Measurements from ENCODE around the gene SETBP1. TPM values are rescaled to one million over a fixed set of nuclear protein-coding genes. Genes with fewer than 3 reads are reported as not detected.

Gene SETBP1
- total RNA-seq, 1 donor from 2014 or later = 12.0 TPM

- no peaks in the 10 kb centered on the region for H3K9me3 ChIP-seq (ENCODE audit: low read depth)
- H2AFZ ChIP-seq (replicated peaks) = no peak overlapping the region
- H3K27me3 ChIP-seq = no peaks in the 10 kb centered on the region
- peak overlapping the region; percentile 47 for H3K4me2 ChIP-seq
- H3K4me1 ChIP-seq = peaks cover 23% of the 10 kb centered on the region
- no peaks in the 10 kb centered on the region for H4K20me1 ChIP-seq (ENCODE audit: low read depth)
- Mint-ChIP-seq H3K27ac (peak overlapping the region; percentile 47), H3K4me3 (no peak overlapping the region), H3K4me1 (peaks cover 28% of the 10 kb centered on the region), H3K36me3 (peaks cover 22% of the 10 kb centered on the region), H3K9me3 (peaks cover 31% of the 10 kb centered on the region), H3K27me3 (ENCODE audit: insufficient read depth, low read depth) (no peaks in the 10 kb centered on the region)
- peaks cover 14% of the 10 kb centered on the region for H3F3A ChIP-seq (ENCODE audit: low read depth)
- H3K27ac ChIP-seq = peak overlapping the region; percentile 7
- TF ChIP-seq EZH2 (IDR thresholded peaks at IDR 0.05) (no peak), CTCF (IDR thresholded peaks at IDR 0.05) (no peak), EZH2phosphoT487 (IDR thresholded peaks at IDR 0.05) (no peak)
- H3K4me3 ChIP-seq = no peak overlapping the region
- no peaks in the 10 kb centered on the region for H3K36me3 ChIP-seq
- DNase-seq (ENCODE audit: low spot score) = peak; percentile 33
- peaks cover 12% of the 10 kb centered on the region for H3K79me2 ChIP-seq (ENCODE audit: low read depth)
- no peak overlapping the region for H3K9ac ChIP-seq
These were observed 257.5 kb downstream of the SETBP1 start for GRCh38 chr18:44937960-44938719.

GRCh38 chr18:44938720-44939665 is 258.3 kb downstream of the SETBP1 start:
- peaks cover 35% of the 10 kb centered on the region for H3K4me1 Mint-ChIP-seq
- H3K4me1 ChIP-seq = peaks cover 32% of the 10 kb centered on the region
- no peak overlapping the region for H3K9ac ChIP-seq
- peak overlapping the region; percentile 68 for H3K27ac Mint-ChIP-seq
- H3F3A ChIP-seq (ENCODE audit: low read depth) = peaks cover 22% of the 10 kb centered on the region
- DNase-seq (ENCODE audit: low spot score) = peak; percentile 48
- H3K9me3 Mint-ChIP-seq = peaks cover 25% of the 10 kb centered on the region
- no peak overlapping the region for H3K4me3 ChIP-seq
- no peak overlapping the region for H2AFZ ChIP-seq (replicated peaks)
- H3K79me2 ChIP-seq (ENCODE audit: low read depth) = peaks cover 12% of the 10 kb centered on the region
- peaks cover 22% of the 10 kb centered on the region for H3K36me3 Mint-ChIP-seq
- peak overlapping the region; percentile 7 for H3K27ac ChIP-seq
- H3K4me3 Mint-ChIP-seq = no peak overlapping the region
- no peaks in the 10 kb centered on the region for H4K20me1 ChIP-seq (ENCODE audit: low read depth)
- H3K4me2 ChIP-seq = peak overlapping the region; percentile 47
- no peaks in the 10 kb centered on the region for H3K27me3 ChIP-seq
- no peaks in the 10 kb centered on the region for H3K9me3 ChIP-seq (ENCODE audit: low read depth)
- H3K36me3 ChIP-seq = no peaks in the 10 kb centered on the region
- TF ChIP-seq CTCF (IDR thresholded peaks at IDR 0.05) (no peak), EZH2phosphoT487 (IDR thresholded peaks at IDR 0.05) (no peak), EZH2 (IDR thresholded peaks at IDR 0.05) (no peak)
- H3K27me3 Mint-ChIP-seq (ENCODE audit: insufficient read depth, low read depth) = peaks cover 1% of the 10 kb centered on the region

GRCh38 chr18:44941516-44941915 is 260.8 kb downstream of the SETBP1 start:
- Histone ChIP-seq H3K4me3 (no peak overlapping the region), H3K4me1 (peaks cover 52% of the 10 kb centered on the region), H2AFZ (replicated peaks) (no peak overlapping the region), H4K20me1 (ENCODE audit: low read depth) (peaks cover 3% of the 10 kb centered on the region), H3K36me3 (no peaks in the 10 kb centered on the region), H3F3A (ENCODE audit: low read depth) (peaks cover 42% of the 10 kb centered on the region), H3K9me3 (ENCODE audit: low read depth) (no peaks in the 10 kb centered on the region), H3K27ac (no peak overlapping the region), H3K4me2 (no peak overlapping the region), H3K79me2 (ENCODE audit: low read depth) (peaks cover 17% of the 10 kb centered on the region), H3K27me3 (no peaks in the 10 kb centered on the region), H3K9ac (no peak overlapping the region)
- no peak for DNase-seq (ENCODE audit: low spot score)
- H3K36me3 Mint-ChIP-seq = peaks cover 14% of the 10 kb centered on the region
- peaks cover 3% of the 10 kb centered on the region for H3K27me3 Mint-ChIP-seq (ENCODE audit: insufficient read depth, low read depth)
- H3K4me3 Mint-ChIP-seq = no peak overlapping the region
- peaks cover 47% of the 10 kb centered on the region for H3K4me1 Mint-ChIP-seq
- H3K27ac Mint-ChIP-seq = no peak overlapping the region
- TF ChIP-seq EZH2phosphoT487 (IDR thresholded peaks at IDR 0.05) (no peak), EZH2 (IDR thresholded peaks at IDR 0.05) (no peak), CTCF (IDR thresholded peaks at IDR 0.05) (no peak)
- peaks cover 16% of the 10 kb centered on the region for H3K9me3 Mint-ChIP-seq

All from neural progenitor cell (in vitro differentiated cells).